ENCODE data around the gene ZNF592. TPM values are rescaled to one million over a fixed set of nuclear protein-coding genes. Genes with fewer than 3 reads are reported as not detected.
"Not testable (repeated sequence)": the region's sequence is repeated elsewhere in the genome, so short reads cannot be mapped to it uniquely, and the experiment has no call there.

Gene ZNF592
- total RNA-seq, 1 donor from 2014 or later = 31.3 TPM

DNA sequence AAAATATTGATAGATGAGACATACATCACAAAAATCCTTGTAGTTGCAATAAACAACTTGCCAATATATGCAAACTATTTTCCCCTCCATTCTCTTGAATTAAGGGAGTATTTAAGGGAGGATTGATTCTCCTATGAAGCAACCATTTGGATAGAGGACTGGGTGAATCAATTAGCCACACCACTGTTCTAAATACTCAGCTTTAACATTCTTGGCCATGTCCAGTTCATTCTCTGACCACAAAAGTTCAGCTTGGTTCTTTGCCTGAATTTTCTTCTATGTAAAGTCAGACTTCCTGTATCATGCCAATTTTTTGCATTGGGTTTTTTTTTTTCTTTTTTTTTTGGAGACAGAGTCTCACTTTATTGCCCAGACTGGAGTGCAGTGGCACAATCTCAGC lies 16.6 kb upstream of the ZNF592 start:
- intact Hi-C loops (cut with micrococcal nuclease) = no loop called here
- Mint-ChIP-seq H3K4me3 (ENCODE audit: low read depth) (no peak overlapping the region), H3K4me1 (ENCODE audit: low read depth) (peaks cover 41% of the 10 kb centered on the region), H3K36me3 (ENCODE audit: low read depth) (no peaks in the 10 kb centered on the region), H3K27me3 (ENCODE audit: low read depth) (no peaks in the 10 kb centered on the region), H3K27ac (no peak overlapping the region), H3K9me3 (no peaks in the 10 kb centered on the region)
- no peak for DNase-seq (ENCODE audit: low spot score)

DNA sequence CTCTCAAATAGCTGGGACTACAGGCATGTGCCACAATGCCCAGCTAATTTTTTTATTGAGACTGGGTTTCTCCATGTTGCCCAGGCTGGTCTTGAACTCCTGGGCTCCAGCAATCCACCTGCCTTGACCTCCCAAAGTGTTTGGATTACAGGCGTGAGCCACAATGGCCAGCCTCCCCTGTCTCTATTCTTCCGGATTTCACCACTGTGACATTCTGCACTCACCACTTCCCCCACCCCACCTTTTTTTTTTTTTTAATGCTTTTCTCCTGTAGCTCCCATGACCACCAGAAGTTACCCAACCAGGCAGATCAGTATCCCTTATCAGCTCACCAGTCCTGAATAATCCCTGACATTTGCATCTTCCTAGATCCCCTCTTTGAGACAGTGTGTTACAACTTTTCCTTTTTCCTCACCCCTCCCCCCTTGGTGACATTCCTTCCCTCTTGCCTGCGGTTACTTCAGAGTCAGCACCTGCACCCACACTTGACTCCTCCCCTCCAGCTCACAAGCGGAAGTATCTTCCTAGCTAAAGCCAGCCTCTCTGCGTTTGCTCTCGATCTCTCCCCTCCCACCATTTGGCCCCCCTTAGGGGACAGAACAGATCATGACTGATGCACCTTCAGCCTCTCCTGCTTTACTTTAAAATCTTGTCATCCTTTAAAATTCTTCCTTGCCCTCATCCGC lies 13.5 kb upstream of the ZNF592 start:
- Mint-ChIP-seq H3K27ac (peak overlapping the region; percentile 95), H3K4me3 (ENCODE audit: low read depth) (peak overlapping the region; percentile 59), H3K27me3 (ENCODE audit: low read depth) (no peaks in the 10 kb centered on the region), H3K36me3 (ENCODE audit: low read depth) (no peaks in the 10 kb centered on the region), H3K4me1 (ENCODE audit: low read depth) (peaks cover 40% of the 10 kb centered on the region), H3K9me3 (no peaks in the 10 kb centered on the region)
- intact Hi-C loops (cut with micrococcal nuclease) = loop anchor here (1.0 to 5.0 kb wide), 4 partner anchors 19 to 247 kb away; partner anchors contain the start of genes PDE8A and SEC11A
- peak; percentile 72 for DNase-seq (ENCODE audit: low spot score)

DNA sequence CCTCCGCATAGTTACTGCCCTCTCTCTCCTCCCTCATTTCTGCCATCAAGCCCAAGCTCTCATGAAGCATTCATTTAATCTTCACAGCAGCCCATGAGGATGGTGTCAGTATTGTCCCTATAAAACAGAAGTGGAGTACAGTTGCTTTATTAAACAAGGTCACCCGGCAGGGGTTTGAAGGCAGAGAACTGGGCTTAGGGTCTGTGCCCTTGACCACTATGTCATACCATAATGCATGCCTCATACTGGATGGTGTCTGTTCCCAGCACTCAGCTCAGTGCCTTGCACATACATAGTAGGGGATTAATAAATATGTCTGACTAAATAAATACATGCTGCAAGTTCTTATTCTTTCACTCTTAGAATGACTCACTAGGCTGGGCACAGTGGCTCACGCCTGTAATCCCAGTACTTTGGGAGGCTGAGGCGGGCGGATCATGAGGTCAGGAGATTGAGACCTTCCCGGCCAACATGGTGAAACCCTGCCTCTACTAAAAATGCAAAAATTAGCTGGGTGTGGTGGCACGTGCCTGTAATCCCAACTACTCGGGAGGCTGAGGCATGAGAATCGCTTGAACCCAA lies 12.8 kb upstream of the ZNF592 start:
- intact Hi-C loops (cut with micrococcal nuclease) = loop anchor here (1.0 to 5.0 kb wide), 7 partner anchors 12 to 247 kb away; partner anchors contain the start of genes NMB, PDE8A, SEC11A and WDR73
- H3K4me1 Mint-ChIP-seq (ENCODE audit: low read depth) = peaks cover 40% of the 10 kb centered on the region

DNA sequence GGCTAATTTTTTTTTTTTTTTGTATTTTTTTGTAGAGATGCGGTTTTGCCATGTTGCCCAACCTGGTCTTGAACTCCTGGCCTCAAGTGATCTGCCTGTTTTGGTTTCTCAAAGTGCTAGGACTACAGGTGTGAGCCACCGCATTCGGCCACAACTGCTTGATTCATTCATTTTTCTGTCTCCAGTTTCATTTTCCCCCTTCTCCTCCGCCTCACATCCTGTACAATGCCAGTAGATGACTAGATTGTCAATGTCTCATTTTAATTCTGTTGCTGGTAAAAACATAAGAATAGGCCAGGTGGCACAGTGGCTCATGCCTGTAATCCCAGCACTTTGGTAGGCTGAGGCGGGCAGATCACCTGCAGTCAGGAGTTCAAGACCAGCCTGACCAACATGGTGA lies 12.0 kb upstream of the ZNF592 start:
- Mint-ChIP-seq H3K4me3 (ENCODE audit: low read depth) (peak overlapping the region; percentile 3), H3K27ac (peak overlapping the region; percentile 72), H3K27me3 (ENCODE audit: low read depth) (no peaks in the 10 kb centered on the region), H3K4me1 (ENCODE audit: low read depth) (peaks cover 33% of the 10 kb centered on the region), H3K36me3 (ENCODE audit: low read depth) (no peaks in the 10 kb centered on the region), H3K9me3 (no peaks in the 10 kb centered on the region)
- DNase-seq (ENCODE audit: low spot score) = peak; percentile 75
- intact Hi-C loops (cut with micrococcal nuclease) = loop anchor here (1.0 to 5.0 kb wide), 4 partner anchors 11 to 246 kb away; partner anchors contain the start of genes NMB, PDE8A and WDR73

More for the DNA sequence above, 12.8 kb upstream of the ZNF592 start:
- H3K27me3 Mint-ChIP-seq (ENCODE audit: low read depth); H3K36me3 Mint-ChIP-seq (ENCODE audit: low read depth); H3K9me3 Mint-ChIP-seq: not testable (repeated sequence)
- DNase-seq (ENCODE audit: low spot score) = peak; percentile 32
- Mint-ChIP-seq H3K4me3 (ENCODE audit: low read depth) (peak overlapping the region; percentile 59), H3K27ac (peak overlapping the region; percentile 95)

DNA sequence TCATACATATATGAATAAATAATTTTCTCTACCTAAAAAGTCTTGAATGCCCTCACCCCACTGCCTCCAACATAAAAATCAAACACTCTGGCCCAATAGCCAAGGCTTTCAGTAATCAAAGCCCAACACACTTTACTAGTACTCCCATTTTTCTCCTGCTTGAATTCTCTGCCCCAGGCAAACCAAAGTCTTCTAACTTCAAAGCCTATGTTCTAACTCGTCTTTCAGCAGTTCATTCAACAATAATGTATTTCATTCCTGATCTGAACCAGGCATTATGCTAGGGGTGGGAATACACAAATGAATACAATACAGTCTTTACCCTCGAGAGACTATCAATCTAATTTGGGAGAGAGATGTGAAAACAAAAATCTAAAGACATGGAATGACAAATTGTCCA lies 11.4 kb upstream of the ZNF592 start:
- no peak for DNase-seq (ENCODE audit: low spot score)
- intact Hi-C loops (cut with micrococcal nuclease) = loop anchor here (5.0 kb wide), 1 partner anchor 245 kb away; the partner anchor contains the start of gene PDE8A
- H3K4me3 Mint-ChIP-seq (ENCODE audit: low read depth) = no peak overlapping the region
- no peaks in the 10 kb centered on the region for H3K36me3 Mint-ChIP-seq (ENCODE audit: low read depth)
- peak overlapping the region; percentile 76 for H3K27ac Mint-ChIP-seq
- no peaks in the 10 kb centered on the region for H3K27me3 Mint-ChIP-seq (ENCODE audit: low read depth)
- peaks cover 33% of the 10 kb centered on the region for H3K4me1 Mint-ChIP-seq (ENCODE audit: low read depth)
- H3K9me3 Mint-ChIP-seq = no peaks in the 10 kb centered on the region

- no peaks in the 10 kb centered on the region for H3K9me3 Mint-ChIP-seq
- H3K4me3 Mint-ChIP-seq (ENCODE audit: low read depth) = no peak overlapping the region
- intact Hi-C loops (cut with micrococcal nuclease) = no loop called here
- peaks cover 4% of the 10 kb centered on the region for H3K36me3 Mint-ChIP-seq (ENCODE audit: low read depth)
- no peaks in the 10 kb centered on the region for H3K27me3 Mint-ChIP-seq (ENCODE audit: low read depth)
- no peak for DNase-seq (ENCODE audit: low spot score)
- H3K27ac Mint-ChIP-seq = no peak overlapping the region
- H3K4me1 Mint-ChIP-seq (ENCODE audit: low read depth) = peaks cover 20% of the 10 kb centered on the region
Observed at GRCh38 chr15:84740691-84741090, 7.7 kb upstream of the ZNF592 start.

GRCh38 chr15:84741121-84741520 lies 7.3 kb upstream of the ZNF592 start:
- H3K4me1 Mint-ChIP-seq (ENCODE audit: low read depth) = peaks cover 21% of the 10 kb centered on the region
- peaks cover 4% of the 10 kb centered on the region for H3K36me3 Mint-ChIP-seq (ENCODE audit: low read depth)
- no peak for DNase-seq (ENCODE audit: low spot score)
- H3K9me3 Mint-ChIP-seq = no peaks in the 10 kb centered on the region
- no peak overlapping the region for H3K4me3 Mint-ChIP-seq (ENCODE audit: low read depth)
- no peaks in the 10 kb centered on the region for H3K27me3 Mint-ChIP-seq (ENCODE audit: low read depth)
- H3K27ac Mint-ChIP-seq = no peak overlapping the region
- intact Hi-C loops (cut with micrococcal nuclease) = no loop called here

GRCh38 chr15:84747416-84748273 lies 747 bp upstream of the ZNF592 start:
- H3K36me3 Mint-ChIP-seq (ENCODE audit: low read depth) = peaks cover 29% of the 10 kb centered on the region
- peaks cover 44% of the 10 kb centered on the region for H3K4me1 Mint-ChIP-seq (ENCODE audit: low read depth)
- H3K27me3 Mint-ChIP-seq (ENCODE audit: low read depth) = no peaks in the 10 kb centered on the region
- peak; percentile 72 for DNase-seq (ENCODE audit: low spot score)
- peak overlapping the region; percentile 88 for H3K4me3 Mint-ChIP-seq (ENCODE audit: low read depth)
- H3K9me3 Mint-ChIP-seq = no peaks in the 10 kb centered on the region
- intact Hi-C loops (cut with micrococcal nuclease) = loop anchor here (1.0 kb wide), 2 partner anchors 11 to 93 kb away; partner anchors contain the start of gene WDR73
- H3K27ac Mint-ChIP-seq = peak overlapping the region; percentile 97

DNA sequence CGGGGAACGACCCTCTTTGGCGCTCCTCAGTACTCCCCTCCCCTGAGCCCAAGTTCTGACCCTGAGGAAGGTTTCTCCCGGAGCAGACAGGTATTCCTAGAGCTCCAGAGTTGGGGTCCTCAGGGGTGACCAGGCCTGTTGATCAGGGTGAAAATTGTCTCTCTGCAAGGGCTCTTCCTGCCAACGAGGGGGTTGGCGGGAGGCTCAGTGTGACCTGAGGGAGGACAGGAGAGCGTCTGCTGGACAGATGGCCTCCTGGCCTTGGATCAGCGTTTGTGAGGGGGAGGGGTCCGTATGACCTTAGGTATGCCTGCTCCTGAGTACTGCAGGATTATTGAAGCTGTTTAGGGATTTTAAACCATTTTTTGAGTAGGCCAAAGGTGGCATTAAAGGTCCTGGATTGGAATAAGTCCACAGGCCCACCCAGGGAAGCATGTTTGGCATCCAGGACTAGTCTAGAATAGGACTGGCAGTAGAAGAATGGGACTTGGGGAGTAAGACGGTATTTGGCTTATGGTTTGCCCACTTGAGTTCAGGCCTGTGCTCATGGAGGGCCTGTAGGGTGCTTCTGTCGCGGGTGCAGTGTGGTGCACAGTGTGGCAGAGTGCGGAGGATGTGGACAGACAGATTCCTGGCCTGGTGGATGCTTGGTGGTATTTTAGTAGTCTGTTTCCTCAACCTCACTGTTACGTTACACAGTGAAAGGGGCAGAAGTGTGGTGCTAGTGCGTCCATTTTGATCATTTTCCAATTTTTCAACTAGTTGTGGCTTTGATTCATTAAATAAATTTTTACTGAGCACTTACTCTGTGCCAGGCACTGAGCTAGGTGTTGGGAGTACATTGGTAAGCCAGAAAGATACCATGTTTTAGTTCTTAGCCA lies 959 bp downstream of the ZNF592 start:
- H3K9me3 Mint-ChIP-seq = no peaks in the 10 kb centered on the region
- intact Hi-C loops (cut with micrococcal nuclease) = loop anchor here (1.0 kb wide), 2 partner anchors 12 to 33 kb away; partner anchors contain the start of gene SEC11A
- H3K27me3 Mint-ChIP-seq (ENCODE audit: low read depth) = no peaks in the 10 kb centered on the region
- peak overlapping the region; percentile 94 for H3K4me3 Mint-ChIP-seq (ENCODE audit: low read depth)
- DNase-seq (ENCODE audit: low spot score) = peak; percentile 38
- H3K36me3 Mint-ChIP-seq (ENCODE audit: low read depth) = peaks cover 34% of the 10 kb centered on the region
- H3K4me1 Mint-ChIP-seq (ENCODE audit: low read depth) = peaks cover 46% of the 10 kb centered on the region
- H3K27ac Mint-ChIP-seq = peak overlapping the region; percentile 90

DNA sequence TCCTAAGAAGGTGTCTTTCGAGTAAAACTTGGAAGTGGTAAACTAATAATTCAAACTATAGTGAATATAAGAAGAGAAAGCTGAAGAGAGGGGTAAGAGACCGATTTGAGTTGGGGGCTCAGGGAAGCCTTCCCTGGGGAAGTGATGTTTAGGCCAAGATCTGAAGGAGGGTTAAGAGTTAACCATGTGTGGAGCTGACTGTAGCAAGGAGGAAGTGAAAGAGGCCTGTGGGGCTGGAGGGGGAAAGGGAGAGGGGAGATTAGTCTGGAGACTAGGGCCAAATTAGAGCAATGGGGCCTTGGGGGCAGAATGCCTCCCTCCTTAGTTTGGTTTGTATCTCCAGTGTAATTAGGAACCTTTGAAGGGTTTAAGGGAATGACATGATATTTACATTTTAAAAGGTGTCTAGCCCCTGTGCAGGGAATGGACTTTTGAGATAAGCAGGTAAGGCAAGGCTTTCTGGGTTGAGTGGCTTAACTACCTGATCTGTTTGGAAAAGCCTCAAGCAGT lies 2.2 kb downstream of the ZNF592 start:
- Mint-ChIP-seq H3K27me3 (ENCODE audit: low read depth) (no peaks in the 10 kb centered on the region), H3K9me3 (no peaks in the 10 kb centered on the region), H3K4me1 (ENCODE audit: low read depth) (peaks cover 45% of the 10 kb centered on the region), H3K4me3 (ENCODE audit: low read depth) (peak overlapping the region; percentile 94), H3K36me3 (ENCODE audit: low read depth) (peaks cover 38% of the 10 kb centered on the region), H3K27ac (peak overlapping the region; percentile 90)
- intact Hi-C loops (cut with micrococcal nuclease) = no loop called here
- DNase-seq (ENCODE audit: low spot score) = no peak

GRCh38 chr15:84751721-84752120 lies 3.3 kb downstream of the ZNF592 start:
- H3K4me1 Mint-ChIP-seq (ENCODE audit: low read depth) = peaks cover 47% of the 10 kb centered on the region
- H3K9me3 Mint-ChIP-seq; H3K27me3 Mint-ChIP-seq (ENCODE audit: low read depth); H3K4me3 Mint-ChIP-seq (ENCODE audit: low read depth); H3K27ac Mint-ChIP-seq; DNase-seq (ENCODE audit: low spot score); intact Hi-C loops (cut with micrococcal nuclease): not testable (repeated sequence)
- peaks cover 44% of the 10 kb centered on the region for H3K36me3 Mint-ChIP-seq (ENCODE audit: low read depth)

DNA sequence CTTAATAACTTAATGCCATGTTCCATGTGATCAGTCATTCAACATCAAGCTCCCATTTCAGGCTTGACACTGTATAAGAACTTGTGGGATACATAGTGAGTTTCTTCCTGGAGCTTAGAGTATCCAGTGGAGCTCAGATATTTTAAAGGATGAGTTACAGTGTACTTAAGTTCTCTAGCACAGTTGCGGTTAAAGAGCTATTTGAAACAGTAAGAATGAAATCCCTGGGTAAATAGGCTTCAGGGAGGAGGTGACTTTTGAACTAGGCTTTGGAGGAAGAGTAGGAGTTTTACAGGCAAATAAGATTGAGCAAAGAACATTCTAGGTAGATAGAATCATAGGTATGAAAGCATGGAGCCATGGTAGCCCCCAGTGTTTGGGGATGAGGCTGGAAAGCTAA lies 3.8 kb downstream of the ZNF592 start:
- no peaks in the 10 kb centered on the region for H3K27me3 Mint-ChIP-seq (ENCODE audit: low read depth)
- DNase-seq (ENCODE audit: low spot score) = no peak
- H3K9me3 Mint-ChIP-seq = no peaks in the 10 kb centered on the region
- peaks cover 43% of the 10 kb centered on the region for H3K36me3 Mint-ChIP-seq (ENCODE audit: low read depth)
- peaks cover 48% of the 10 kb centered on the region for H3K4me1 Mint-ChIP-seq (ENCODE audit: low read depth)
- peak overlapping the region; percentile 8 for H3K27ac Mint-ChIP-seq
- intact Hi-C loops (cut with micrococcal nuclease) = no loop called here
- no peak overlapping the region for H3K4me3 Mint-ChIP-seq (ENCODE audit: low read depth)

All from activated T-helper 2 cell treated with anti-CD3 and anti-CD28 coated beads, Interferon-gamma antibody, Interleukin-2, Interleukin-4, amounts not matched to agents 10 μg/mL and 5 μg/mL and 100 μg/mL, durations not matched to agents 14 hours and 24 hours and 36 hours (primary cell).